Spleen (tissue), 11 donors: ENCODE measurements around the gene FAM9A. TPM values are rescaled to one million over a fixed set of nuclear protein-coding genes. Genes with fewer than 3 reads are reported as not detected.

Experiments used
- DNase-seq: peaks from one replicate; pipeline ENCODE4 v3.0.0-alpha.2; 2020
- H3K27ac ChIP-seq, 8 donors: fragments of 200-600 bp; sonication (generic) in 7 of 8; 1 replicate in 4 of 8; 2 replicates in 4 of 8; pipeline versions ENCODE4 v1.5.0 to v1.8.0; 2016 to 2021; ENCODE audit warnings: inconsistent platforms in 4 of 8, mild to moderate bottlenecking in 4 of 8, moderate library complexity in 1 of 8
- H3K27me3 ChIP-seq, 7 donors: fragments of 200-600 bp; sonication (generic) in 6 of 7; replicated peaks in 1 of 7; 1 replicate in 4 of 7; 2 replicates in 3 of 7; pipeline versions ENCODE4 v1.5.0 to v1.8.0; 2016 to 2021; ENCODE audit warnings: inconsistent platforms in 3 of 7, mild to moderate bottlenecking in 1 of 7
- H3K36me3 ChIP-seq, 6 donors: fragments of 200-600 bp; sonication (generic) in 5 of 6; 1 replicate in 4 of 6; 2 replicates in 2 of 6; pipeline versions ENCODE4 v1.5.0 to v1.8.0; 2016 to 2021; ENCODE audit warnings: inconsistent platforms in 2 of 6
- H3K4me1 ChIP-seq, 6 donors: fragments of 200-600 bp; sonication (generic) in 5 of 6; 1 replicate in 3 of 6; 2 replicates in 3 of 6; pipeline versions ENCODE4 v1.5.0 to v1.8.0; 2016 to 2021; ENCODE audit warnings: inconsistent platforms in 3 of 6
- H3K4me3 ChIP-seq, 8 donors: fragments of 200-600 bp; sonication (generic) in 7 of 8; 1 replicate in 4 of 8; 2 replicates in 4 of 8; pipeline versions ENCODE4 v1.5.0 to v1.8.0; 2016 to 2021; ENCODE audit warnings: inconsistent platforms in 4 of 8, mild to moderate bottlenecking in 4 of 8, moderate library complexity in 2 of 8
- H3K9me3 ChIP-seq, 8 donors: fragments of 200-600 bp; sonication (generic) in 7 of 8; 1 replicate in 4 of 8; 2 replicates in 4 of 8; pipeline versions ENCODE4 v1.5.0 to v1.8.0; 2016 to 2021; ENCODE audit warnings: inconsistent platforms in 4 of 8
- CTCF ChIP-seq, 11 experiments: fragments of 200-600 bp in 7 of 11; fragments of 450-650 bp in 4 of 11; sonication (generic) in 4 of 11; IDR thresholded peaks in 8 of 11; conservative IDR thresholded peaks in 3 of 11; 1 replicate in 7 of 11; 2 replicates in 4 of 11; pipeline versions ENCODE4 v1.4.0 to v1.8.0; 2016 to 2021; ENCODE audit warnings: antibody characterized with exemption in 11 of 11, inconsistent platforms in 4 of 11, mild to moderate bottlenecking in 1 of 11
- POLR2A ChIP-seq, 3 donors: fragments of 450-650 bp; IDR thresholded peaks; one replicate each; pipeline ENCODE4 v1.5.1; 2017; ENCODE audit warnings: antibody characterized with exemption in 3 of 3, mild to moderate bottlenecking in 1 of 3
- POLR2AphosphoS5 ChIP-seq, 3 donors: sonication (generic); formaldehyde crosslinking; IDR thresholded peaks; one replicate each; pipeline ENCODE4 v1.5.1; 2017; ENCODE audit warnings: antibody characterized with exemption in 3 of 3
- WGBS, 5 donors: extraction: QIAGEN DNeasy Blood & Tissue Kit in 3 of 5; methylation state at CpG; one replicate each; pipeline versions ENCODE4 v1.1.5 to v1.1.7; 2013 to 2018; 5-methylcytosine and 5-hydroxymethylcytosine counted together
- intact Hi-C: fragments of 100-400 bp; cut with DNase I; formaldehyde crosslinking; loops from one replicate; pipeline ENCODE4 v1.15.0; 2023; ENCODE audit warnings: low total_unique reads
- polyA plus RNA-seq, 3 donors: library from polyadenylated mRNA; stranded (reverse); fragments of 200-250 nt; gene quantifications; one replicate each; pipeline ENCODE4 v1.2.1, GENCODE V29; 2013
- total RNA-seq, 7 donors: library from RNA; depleted of rRNA in 3 of 7; stranded (reverse); fragments of >200 nt in 3 of 7; fragmentation: NEBNext Ultra II Directional in 4 of 7; extraction: Animal tissue kit (Norgen Biotek cat#: 25700) in 4 of 7; gene quantifications; one replicate each; pipeline versions ENCODE4 v1.1.0 to v1.2.1, GENCODE V29; 2016 to 2021
- donor health status: healthy with polysubstance abuse.
- donor health status: DM: no; HTN: no; CAD: no; lungs with moderate emphysema.
- donor health status: DM: no; HTN: no; CAD: no.
- donor health status: Bipolar disorder and iron deficiency.
- donor health status: healthy.
- donor health status: DM: no; HTN: no; CAD: no.
- donor health status: DM: yes; HTN: yes; CAD: no.

Gene FAM9A
- total and polyA plus RNA-seq, 10 donors = not detected

- H3K36me3 ChIP-seq = no peaks in the 10 kb centered on the region
- no peak overlapping the region for H3K27ac ChIP-seq
- peaks cover 0 to 4% (median 0%) of the 10 kb centered on the region in 7 donors for H3K27me3 ChIP-seq
- no peaks in the 10 kb centered on the region for H3K9me3 ChIP-seq
- TF ChIP-seq CTCF (IDR thresholded peaks at IDR 0.05 in 8 of 11, conservative IDR thresholded peaks at IDR 0.05 in 3 of 11) (no peak), POLR2A (IDR thresholded peaks at IDR 0.05) (no peak), POLR2AphosphoS5 (IDR thresholded peaks at IDR 0.05) (no peak)
- H3K4me1 ChIP-seq = no peaks in the 10 kb centered on the region
- intact Hi-C loops = no loop called here
- no peak overlapping the region for H3K4me3 ChIP-seq
- no peak for DNase-seq
These were observed 45.4 kb downstream of the FAM9A start for GRCh38 chrX:8755813-8756212.

GRCh38 chrX:8755116-8755515 is 46.1 kb downstream of the FAM9A start:
- intact Hi-C loops = no loop called here
- H3K27ac ChIP-seq = no peak overlapping the region
- H3K36me3 ChIP-seq = no peaks in the 10 kb centered on the region
- H3K27me3 ChIP-seq = peaks cover 0 to 4% (median 0%) of the 10 kb centered on the region in 7 donors
- no peaks in the 10 kb centered on the region for H3K9me3 ChIP-seq
- 51 to 62% (median 54%) methylated on average over 4 of the region's 4 CpGs for WGBS, 5 donors
- no peak overlapping the region for H3K4me3 ChIP-seq
- TF ChIP-seq POLR2A (IDR thresholded peaks at IDR 0.05) = no peak
- no peak for TF ChIP-seq POLR2AphosphoS5 (IDR thresholded peaks at IDR 0.05)
- no peak for TF ChIP-seq CTCF (IDR thresholded peaks at IDR 0.05 in 8 of 11, conservative IDR thresholded peaks at IDR 0.05 in 3 of 11)
- H3K4me1 ChIP-seq = no peaks in the 10 kb centered on the region
- DNase-seq = no peak

- intact Hi-C loops = loop anchor here (5.0 kb wide), 1 partner anchor 963 kb away; no protein-coding TSS in a partner anchor
- Histone ChIP-seq H3K9me3 (no peaks in the 10 kb centered on the region), H3K27ac (no peak overlapping the region), H3K36me3 (no peaks in the 10 kb centered on the region), H3K4me1 (no peaks in the 10 kb centered on the region), H3K27me3 (peaks cover 0 to 12% (median 0%) of the 10 kb centered on the region in 7 donors), H3K4me3 (no peak overlapping the region)
- TF ChIP-seq CTCF (IDR thresholded peaks at IDR 0.05 in 8 of 11, conservative IDR thresholded peaks at IDR 0.05 in 3 of 11) = no peak
- no peak for TF ChIP-seq POLR2A (IDR thresholded peaks at IDR 0.05)
- TF ChIP-seq POLR2AphosphoS5 (IDR thresholded peaks at IDR 0.05) = no peak
- no peak for DNase-seq
These were observed 51.5 kb downstream of the FAM9A start for GRCh38 chrX:8749697-8750096.

- H3K9me3 ChIP-seq = no peaks in the 10 kb centered on the region
- no peak for DNase-seq
- H3K4me3 ChIP-seq = no peak overlapping the region
- no peak for TF ChIP-seq POLR2A (IDR thresholded peaks at IDR 0.05)
- TF ChIP-seq POLR2AphosphoS5 (IDR thresholded peaks at IDR 0.05) = no peak
- TF ChIP-seq CTCF (IDR thresholded peaks at IDR 0.05 in 8 of 11, conservative IDR thresholded peaks at IDR 0.05 in 3 of 11) = peak in 8 of 11 experiments; percentile 11 to 44 (median 36)
- intact Hi-C loops = loop anchor here (5.0 kb wide), 1 partner anchor 963 kb away; no protein-coding TSS in a partner anchor
- no peaks in the 10 kb centered on the region for H3K36me3 ChIP-seq
- H3K27ac ChIP-seq = no peak overlapping the region
- WGBS, 5 donors = 4 to 20% (median 13%) methylated on average over 6 of the region's 6 CpGs
- peaks cover 0 to 12% (median 0%) of the 10 kb centered on the region in 7 donors for H3K27me3 ChIP-seq
- H3K4me1 ChIP-seq = no peaks in the 10 kb centered on the region
These were observed 52.3 kb downstream of the FAM9A start for GRCh38 chrX:8748855-8749254.
